Stimulated activated CD4-positive, alpha-beta T cell treated with anti-CD3 and anti-CD28 coated beads, Interleukin-15, amount 100 ng/mL, for 24 hours (primary cell): ENCODE data around the gene KCNS3.
"Not testable (repeated sequence)": the region's sequence is repeated elsewhere in the genome, so short reads cannot be mapped to it uniquely, and the experiment has no call there.

ENCODE experiments used
- DNase-seq: peaks from one replicate; pipeline ENCODE4 v3.0.0-alpha.2; 2020

Gene KCNS3

DNA sequence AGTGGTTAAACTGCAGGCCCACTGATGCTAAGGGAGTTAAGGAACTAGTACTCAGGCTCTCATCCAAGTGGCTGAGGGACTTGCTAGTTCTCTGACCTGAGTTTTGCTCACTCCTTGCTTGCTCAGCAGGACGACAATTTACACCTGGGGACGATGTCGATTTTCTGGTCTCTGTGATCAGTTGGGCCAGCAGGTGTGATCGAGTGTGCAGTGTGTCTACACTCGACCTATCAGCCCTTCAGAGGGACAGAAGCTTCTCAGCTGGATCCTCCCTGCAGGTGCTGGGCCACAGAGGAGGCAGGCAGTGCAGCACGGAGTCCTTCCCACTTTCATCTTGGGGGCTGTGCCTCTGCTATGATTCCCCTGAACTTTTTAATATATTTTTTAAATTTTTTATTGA lies 71.5 kb downstream of the KCNS3 start:
- no peak for DNase-seq

DNA sequence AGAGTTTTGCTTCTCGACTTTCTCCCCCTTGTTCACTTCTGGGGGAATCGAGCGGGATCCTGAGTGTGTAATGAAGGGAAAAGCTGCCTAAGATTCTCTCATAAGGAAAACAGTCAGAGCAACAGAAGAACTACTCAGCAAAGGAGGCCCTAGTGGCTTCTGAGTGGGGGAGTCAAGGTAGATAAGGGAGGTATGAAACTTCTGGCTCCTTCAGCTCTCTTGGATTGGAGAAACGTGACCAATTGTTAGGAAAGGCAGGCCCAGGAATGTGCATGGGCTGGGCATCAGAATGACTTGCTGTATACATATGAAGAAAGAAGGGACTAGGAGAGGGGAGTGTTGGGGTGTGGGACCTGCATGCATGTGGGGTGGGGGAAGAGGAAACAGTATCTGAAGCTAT lies 73.1 kb downstream of the KCNS3 start:
- DNase-seq = no peak

DNA sequence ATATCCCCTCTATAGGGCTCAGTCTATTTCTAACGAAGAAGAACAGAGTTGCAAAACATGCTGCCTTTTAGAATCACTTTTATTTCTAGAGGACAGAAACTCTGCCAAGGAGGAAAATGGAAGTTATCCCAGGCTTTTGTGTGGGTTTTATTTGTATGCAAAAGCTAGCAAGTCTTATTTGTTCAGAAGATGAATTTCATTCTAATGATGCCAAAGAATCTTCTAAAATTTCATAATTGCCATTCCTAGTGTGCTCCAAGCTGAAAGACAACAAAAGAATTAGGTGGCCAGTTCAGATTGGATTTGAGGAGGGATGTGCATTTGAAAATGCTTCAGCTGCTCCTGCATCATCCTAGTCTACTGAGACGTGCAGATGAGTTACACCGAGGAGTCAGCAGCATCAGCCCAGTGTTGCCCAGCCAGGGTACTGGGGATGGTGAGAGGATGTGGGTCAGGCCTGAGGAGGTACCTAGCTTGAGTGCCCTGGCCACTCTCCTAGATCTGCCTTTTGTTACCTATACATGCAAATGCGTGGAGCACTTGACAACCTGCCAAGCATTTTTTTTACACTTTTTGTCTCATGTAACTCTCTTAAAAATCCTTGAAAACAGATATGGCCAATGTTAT lies 80.1 kb downstream of the KCNS3 start:
- no peak for DNase-seq

DNA sequence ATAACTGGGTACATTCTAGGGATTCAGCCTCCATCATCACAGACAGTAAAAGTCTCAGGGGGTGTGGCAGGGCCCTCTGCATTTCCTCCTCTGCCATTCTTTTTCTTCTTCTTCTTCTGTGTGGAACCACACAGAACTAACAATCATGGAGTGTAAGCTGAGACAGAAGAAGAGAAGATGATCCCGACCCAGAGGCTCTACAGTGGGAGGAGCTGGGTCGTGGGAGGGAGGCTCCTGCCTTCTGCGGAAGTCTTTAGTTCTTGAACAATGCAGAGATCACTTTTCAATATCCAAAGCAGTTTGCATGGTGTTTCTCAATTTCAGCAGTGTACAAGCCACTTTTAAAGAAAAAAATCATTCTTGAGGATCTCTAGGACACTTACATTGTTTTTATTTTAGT lies 80.9 kb downstream of the KCNS3 start:
- DNase-seq = no peak

DNA sequence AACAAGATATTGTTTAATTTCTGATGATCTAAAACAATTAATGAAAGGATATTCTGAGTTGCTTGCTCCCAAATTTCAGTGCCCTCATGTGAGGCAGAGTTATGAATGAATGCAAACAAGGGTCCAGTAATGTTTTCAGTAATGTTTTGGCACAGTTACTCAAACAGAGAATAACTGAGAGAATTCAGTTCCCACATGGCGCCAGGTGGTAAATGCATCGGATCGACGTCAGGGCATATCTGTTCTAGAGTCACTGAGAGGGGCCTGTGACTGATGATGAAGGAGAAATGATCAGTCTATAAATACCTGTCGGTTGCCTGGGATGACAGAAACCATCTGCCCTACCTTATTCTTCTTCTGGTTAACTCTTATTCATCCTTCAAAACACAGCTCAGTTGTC lies 81.4 kb downstream of the KCNS3 start:
- DNase-seq = no peak

- no peak for DNase-seq
Measured at GRCh38 chr2:17960925-17961324, 82.5 kb downstream of the KCNS3 start.

GRCh38 chr2:17961789-17962188 lies 83.3 kb downstream of the KCNS3 start:
- no peak for DNase-seq

DNA sequence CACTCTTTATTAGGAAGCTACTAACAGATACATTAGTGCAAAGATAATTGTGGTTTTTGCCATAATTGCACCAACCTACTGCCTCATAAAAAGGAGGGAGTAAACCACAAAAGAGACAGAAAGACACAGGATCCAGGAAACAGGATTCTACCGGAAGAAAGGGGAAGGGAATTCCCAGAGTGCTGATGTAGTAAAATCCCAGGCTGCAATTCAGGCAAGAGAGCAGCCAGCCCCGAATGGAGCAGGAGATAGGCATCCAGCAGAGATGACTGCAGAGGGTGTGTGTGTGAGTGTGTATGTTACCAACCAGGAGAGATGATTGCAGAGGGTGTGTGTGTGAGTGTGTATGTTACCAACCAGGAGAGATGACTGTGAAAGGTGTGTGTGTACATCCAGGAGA lies 84.4 kb downstream of the KCNS3 start:
- no peak for DNase-seq

GRCh38 chr2:17963571-17963970 lies 85.1 kb downstream of the KCNS3 start:
- DNase-seq = not testable (repeated sequence)

DNA sequence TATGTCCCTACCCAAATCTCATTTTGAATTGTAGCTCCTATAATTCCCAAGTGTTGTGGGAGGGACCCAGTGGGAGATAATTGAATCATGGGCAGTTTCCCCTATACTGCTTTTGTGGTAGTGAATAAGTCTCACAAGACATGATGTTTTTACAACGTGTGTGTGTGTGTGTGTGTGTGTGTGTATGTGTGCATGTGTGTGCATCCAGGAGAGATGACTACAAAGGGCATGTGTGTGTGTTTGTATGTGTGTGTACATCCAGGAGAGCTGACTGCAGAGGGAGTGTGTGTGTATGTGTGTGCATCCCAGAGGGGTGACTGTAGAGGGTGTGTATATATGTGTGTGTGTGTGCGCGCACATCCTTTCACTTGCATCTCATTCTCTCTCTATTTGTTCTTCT lies 86.7 kb downstream of the KCNS3 start:
- no peak for DNase-seq

- DNase-seq = no peak
Measured at GRCh38 chr2:17966798-17967197, 88.3 kb downstream of the KCNS3 start.

DNA sequence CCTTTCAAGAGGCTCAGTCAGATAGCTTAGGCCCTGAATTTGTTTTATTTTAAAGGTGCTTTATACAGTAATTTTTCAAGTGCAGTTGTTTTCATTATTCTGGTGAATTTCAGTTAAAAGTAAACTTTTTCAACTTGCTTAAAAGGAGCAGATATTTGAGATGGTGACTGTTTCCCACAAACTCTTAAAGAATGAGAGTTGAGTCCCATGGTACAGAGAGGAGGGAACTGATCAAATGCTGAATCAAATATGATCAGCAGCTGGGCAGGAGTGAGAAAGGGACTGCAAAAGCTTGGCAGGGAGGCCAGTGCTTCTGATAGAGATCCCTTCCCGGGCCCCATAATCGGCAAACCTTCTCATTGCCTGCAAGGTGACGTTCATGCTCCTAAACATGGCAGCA lies 91.2 kb downstream of the KCNS3 start:
- DNase-seq = no peak

- DNase-seq = no peak
Measured at GRCh38 chr2:17971531-17972125, 93.2 kb downstream of the KCNS3 start.

DNA sequence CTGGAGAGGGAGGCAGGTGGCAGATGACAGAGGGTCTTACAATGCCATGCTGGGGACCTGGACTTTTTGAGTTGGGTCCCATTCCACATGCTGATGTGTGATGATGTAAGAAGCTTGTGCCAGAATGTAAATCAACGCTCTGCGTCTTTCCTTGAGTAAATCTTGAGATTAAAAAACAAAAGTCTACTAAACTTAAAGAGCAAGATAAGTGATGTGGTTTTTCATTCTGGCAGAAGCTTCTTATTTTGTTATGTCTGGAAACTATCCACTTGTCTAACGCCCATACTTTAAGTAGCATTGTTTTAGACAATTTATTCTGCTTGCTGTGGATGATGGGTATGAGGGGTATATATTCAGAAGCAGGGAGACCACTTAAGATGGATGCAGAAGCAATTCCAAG lies 94.5 kb downstream of the KCNS3 start:
- DNase-seq = no peak

DNA sequence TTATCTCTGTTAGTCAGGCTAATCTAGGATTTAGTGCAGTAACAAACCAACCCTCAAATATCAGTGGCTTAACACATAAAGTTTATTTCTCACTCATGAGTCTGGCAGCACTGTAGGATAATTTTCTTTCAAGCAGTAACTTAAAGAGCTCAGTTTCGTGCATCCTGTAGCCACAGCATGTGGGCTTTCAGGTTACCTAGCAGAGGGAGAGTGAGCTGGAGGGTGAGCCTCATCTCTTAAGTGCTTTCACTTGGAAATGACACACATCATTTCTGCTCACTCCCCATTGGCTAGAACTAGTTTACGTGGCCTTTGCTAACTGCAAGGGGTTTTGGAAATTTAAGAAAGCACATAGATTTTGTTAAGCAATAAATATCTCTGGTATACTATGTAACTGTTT lies 96.9 kb downstream of the KCNS3 start:
- DNase-seq = no peak

GRCh38 chr2:17976871-17977746 lies 98.6 kb downstream of the KCNS3 start:
- no peak for DNase-seq

GRCh38 chr2:17979707-17980106 lies 101.2 kb downstream of the KCNS3 start:
- no peak for DNase-seq

- DNase-seq = no peak
Measured at GRCh38 chr2:17981936-17982335, 103.5 kb downstream of the KCNS3 start.
